ENCODE measurements around the gene ARX. TPM values are rescaled to one million over a fixed set of nuclear protein-coding genes. Genes with fewer than 3 reads are reported as not detected.

ARX gene
- polyA plus RNA-seq, 1 experiment = not detected

DNA sequence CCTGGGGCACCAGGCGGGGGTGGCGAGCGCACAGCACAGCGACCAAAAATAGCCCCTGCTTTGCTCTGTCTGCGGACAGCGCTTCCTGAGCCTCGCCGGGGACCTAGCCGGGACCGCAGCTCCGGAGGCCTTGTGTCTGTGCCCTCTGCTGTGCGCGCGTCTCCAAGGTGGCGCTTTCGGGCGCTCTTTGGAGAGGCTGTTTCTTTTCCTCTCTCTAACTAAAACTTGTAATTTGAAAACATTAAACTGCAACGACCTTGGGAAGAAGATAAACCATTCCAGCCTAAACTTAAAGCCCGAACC lies 3.4 kb downstream of the ARX start:
- no peak for DNase-seq (ENCODE audit: low read depth)
- peaks cover 36% of the 10 kb centered on the region for H3K27me3 ChIP-seq (ENCODE audit: control insufficient read depth, insufficient read depth, low read length)
- H3K4me3 ChIP-seq (ENCODE audit: low read depth, low read length) = no peak overlapping the region
- H3K36me3 ChIP-seq (ENCODE audit: control insufficient read depth, insufficient read depth, low read length) = no peaks in the 10 kb centered on the region
- POLR2A ChIA-PET = no interaction called here
- TF ChIP-seq, protein P1, sequence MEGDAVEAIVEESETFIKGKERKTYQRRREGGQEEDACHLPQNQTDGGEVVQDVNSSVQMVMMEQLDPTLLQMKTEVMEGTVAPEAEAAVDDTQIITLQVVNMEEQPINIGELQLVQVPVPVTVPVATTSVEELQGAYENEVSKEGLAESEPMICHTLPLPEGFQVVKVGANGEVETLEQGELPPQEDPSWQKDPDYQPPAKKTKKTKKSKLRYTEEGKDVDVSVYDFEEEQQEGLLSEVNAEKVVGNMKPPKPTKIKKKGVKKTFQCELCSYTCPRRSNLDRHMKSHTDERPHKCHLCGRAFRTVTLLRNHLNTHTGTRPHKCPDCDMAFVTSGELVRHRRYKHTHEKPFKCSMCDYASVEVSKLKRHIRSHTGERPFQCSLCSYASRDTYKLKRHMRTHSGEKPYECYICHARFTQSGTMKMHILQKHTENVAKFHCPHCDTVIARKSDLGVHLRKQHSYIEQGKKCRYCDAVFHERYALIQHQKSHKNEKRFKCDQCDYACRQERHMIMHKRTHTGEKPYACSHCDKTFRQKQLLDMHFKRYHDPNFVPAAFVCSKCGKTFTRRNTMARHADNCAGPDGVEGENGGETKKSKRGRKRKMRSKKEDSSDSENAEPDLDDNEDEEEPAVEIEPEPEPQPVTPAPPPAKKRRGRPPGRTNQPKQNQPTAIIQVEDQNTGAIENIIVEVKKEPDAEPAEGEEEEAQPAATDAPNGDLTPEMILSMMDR (IDR thresholded peaks at IDR 0.05; ENCODE audit: insufficient read depth, low read depth, low read length) = no peak
- CTCF ChIA-PET = interaction anchor here (0.6 kb wide), 1 partner anchor 177 kb away, joined by 4 read pairs; no protein-coding TSS in a partner anchor

DNA sequence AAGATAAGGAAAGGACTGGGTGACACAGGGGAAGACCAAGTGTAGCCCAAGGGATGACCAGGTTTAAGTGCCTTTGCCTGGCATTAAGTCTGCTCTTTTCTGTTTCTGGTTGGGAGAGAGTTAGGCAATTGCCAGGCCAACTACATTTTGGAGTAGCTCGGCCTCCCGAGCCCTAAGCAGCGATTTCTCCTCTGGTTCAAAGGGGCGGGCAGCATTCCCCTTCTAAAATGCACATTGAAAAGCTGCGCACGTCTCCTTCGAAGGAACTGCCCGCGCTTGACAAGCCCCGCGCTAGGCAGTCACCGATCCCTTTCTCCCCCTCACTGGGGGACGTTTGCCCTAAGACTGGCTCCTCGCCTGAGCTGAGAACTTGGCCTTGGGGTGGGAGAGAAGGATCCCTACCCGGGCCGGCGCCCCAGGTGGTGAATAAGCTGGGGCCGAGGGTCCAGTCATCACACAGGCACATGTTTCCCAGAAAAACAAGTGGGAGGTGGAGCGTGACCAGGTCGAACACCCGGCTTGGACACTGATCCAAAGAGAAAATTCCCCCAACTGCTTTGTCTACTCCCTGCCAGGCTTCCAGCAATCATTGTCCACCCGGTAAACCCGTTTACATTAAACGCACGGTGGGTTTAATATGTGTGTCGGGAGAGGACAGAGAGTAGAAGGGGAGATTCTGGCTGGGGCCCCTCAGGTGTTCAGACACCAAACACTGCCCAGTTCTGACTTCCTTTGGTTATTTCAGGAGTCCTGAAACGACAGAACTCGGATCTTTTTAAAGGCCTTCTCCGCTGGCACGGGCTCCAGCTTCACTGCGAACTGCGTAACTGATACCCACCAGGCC lies 4.0 kb downstream of the ARX start:
- DNase-seq (ENCODE audit: low read depth) = no peak
- H3K4me3 ChIP-seq (ENCODE audit: low read depth, low read length) = no peak overlapping the region
- ChIA-PET CTCF (no interaction called here), POLR2A (no interaction called here)
- no peaks in the 10 kb centered on the region for H3K36me3 ChIP-seq (ENCODE audit: control insufficient read depth, insufficient read depth, low read length)
- H3K27me3 ChIP-seq (ENCODE audit: control insufficient read depth, insufficient read depth, low read length) = peaks cover 37% of the 10 kb centered on the region
- TF ChIP-seq, protein P1 (IDR thresholded peaks at IDR 0.05; ENCODE audit: insufficient read depth, low read depth, low read length) = no peak

DNA sequence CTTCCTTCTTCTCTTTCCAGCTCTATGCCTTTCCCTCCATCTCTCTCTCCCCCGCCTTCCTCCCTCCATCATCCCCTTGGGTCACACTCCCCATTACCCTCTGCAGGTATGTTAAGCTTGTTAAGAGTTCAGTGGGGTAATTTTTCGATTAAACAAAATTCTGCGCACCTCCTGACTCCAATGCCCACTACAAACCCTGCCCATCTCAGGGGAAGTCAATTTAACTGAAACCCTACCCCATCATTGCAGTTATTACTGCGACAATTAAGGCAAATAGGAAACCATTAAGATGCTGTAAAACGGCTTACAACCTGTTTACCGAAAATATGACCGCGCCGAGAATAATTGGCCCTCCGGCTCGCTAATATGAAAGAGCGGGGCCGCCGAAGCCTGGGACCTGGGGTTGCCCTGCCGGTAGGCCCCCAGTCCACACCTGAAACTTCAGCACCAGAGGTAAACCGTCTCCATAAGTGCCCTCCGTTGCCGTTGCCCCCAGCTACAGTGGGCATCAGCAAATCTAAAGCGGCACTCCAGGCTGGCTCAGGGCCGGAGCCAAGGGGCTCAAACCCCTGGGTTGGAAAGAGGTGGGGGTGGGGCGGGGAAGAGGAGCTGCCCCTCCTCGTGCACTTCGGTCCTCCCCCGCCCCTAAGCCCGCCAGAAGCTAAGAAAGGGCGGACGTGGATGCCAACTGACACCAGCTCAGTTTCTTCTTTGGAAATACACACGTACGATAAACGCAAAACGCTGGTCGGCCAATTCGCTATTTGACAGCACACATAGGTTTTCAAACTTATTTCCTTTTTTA lies 4.8 kb downstream of the ARX start:
- TF ChIP-seq, protein P1 (IDR thresholded peaks at IDR 0.05; ENCODE audit: insufficient read depth, low read depth, low read length) = no peak
- POLR2A ChIA-PET = no interaction called here
- Histone ChIP-seq H3K36me3 (ENCODE audit: control insufficient read depth, insufficient read depth, low read length) (no peaks in the 10 kb centered on the region), H3K27me3 (ENCODE audit: control insufficient read depth, insufficient read depth, low read length) (peaks cover 33% of the 10 kb centered on the region), H3K4me3 (ENCODE audit: low read depth, low read length) (no peak overlapping the region)
- DNase-seq (ENCODE audit: low read depth) = no peak
- CTCF ChIA-PET = no interaction called here

DNA sequence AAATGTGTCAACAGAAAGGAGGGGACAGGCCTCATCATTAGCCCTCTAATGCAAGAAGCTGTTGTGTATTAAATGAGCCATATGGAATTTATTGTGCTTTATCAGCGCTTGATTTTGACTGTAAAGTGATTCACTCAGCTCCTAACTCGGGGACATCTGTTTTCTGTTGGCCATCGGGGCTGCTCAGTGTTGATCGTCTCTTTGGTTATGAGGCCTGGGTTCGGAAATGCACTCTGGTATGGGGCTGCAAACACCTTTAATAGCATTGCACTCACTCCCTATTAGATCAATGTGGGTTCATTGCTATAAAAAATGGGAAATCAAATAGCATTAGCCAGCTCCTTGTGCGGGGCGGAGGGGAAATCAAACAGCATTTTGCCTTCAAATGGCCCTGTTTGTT lies 6.4 kb downstream of the ARX start:
- H3K27me3 ChIP-seq (ENCODE audit: control insufficient read depth, insufficient read depth, low read length) = peaks cover 36% of the 10 kb centered on the region
- no peaks in the 10 kb centered on the region for H3K36me3 ChIP-seq (ENCODE audit: control insufficient read depth, insufficient read depth, low read length)
- POLR2A ChIA-PET = no interaction called here
- TF ChIP-seq, protein P1 (IDR thresholded peaks at IDR 0.05; ENCODE audit: insufficient read depth, low read depth, low read length) = no peak
- CTCF ChIA-PET = interaction anchor here (0.6 kb wide), 1 partner anchor 247 kb away, joined by 3 read pairs; no protein-coding TSS in a partner anchor
- no peak overlapping the region for H3K4me3 ChIP-seq (ENCODE audit: low read depth, low read length)
- no peak for DNase-seq (ENCODE audit: low read depth)
